AG10803 (cell line): Measurements from ENCODE around the gene CAP1.

Experiments used
- DNase-seq: peaks from one replicate; pipeline ENCODE4 v3.0.0; 2010; ENCODE audit warnings: low read depth
- H3K4me3 ChIP-seq: 2 replicates; pipeline ENCODE4 v1.5.1; 2011; ENCODE audit warnings: mild to moderate bottlenecking, low read length, control low read depth
- TF ChIP-seq, protein P1 (sequence below): conservative IDR thresholded peaks from 2 replicates; pipeline ENCODE4 v1.5.1; 2011; ENCODE audit warnings: mild to moderate bottlenecking, low read length, control low read depth, inconsistent platforms

CAP1 gene, protein sequence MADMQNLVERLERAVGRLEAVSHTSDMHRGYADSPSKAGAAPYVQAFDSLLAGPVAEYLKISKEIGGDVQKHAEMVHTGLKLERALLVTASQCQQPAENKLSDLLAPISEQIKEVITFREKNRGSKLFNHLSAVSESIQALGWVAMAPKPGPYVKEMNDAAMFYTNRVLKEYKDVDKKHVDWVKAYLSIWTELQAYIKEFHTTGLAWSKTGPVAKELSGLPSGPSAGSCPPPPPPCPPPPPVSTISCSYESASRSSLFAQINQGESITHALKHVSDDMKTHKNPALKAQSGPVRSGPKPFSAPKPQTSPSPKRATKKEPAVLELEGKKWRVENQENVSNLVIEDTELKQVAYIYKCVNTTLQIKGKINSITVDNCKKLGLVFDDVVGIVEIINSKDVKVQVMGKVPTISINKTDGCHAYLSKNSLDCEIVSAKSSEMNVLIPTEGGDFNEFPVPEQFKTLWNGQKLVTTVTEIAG

DNA sequence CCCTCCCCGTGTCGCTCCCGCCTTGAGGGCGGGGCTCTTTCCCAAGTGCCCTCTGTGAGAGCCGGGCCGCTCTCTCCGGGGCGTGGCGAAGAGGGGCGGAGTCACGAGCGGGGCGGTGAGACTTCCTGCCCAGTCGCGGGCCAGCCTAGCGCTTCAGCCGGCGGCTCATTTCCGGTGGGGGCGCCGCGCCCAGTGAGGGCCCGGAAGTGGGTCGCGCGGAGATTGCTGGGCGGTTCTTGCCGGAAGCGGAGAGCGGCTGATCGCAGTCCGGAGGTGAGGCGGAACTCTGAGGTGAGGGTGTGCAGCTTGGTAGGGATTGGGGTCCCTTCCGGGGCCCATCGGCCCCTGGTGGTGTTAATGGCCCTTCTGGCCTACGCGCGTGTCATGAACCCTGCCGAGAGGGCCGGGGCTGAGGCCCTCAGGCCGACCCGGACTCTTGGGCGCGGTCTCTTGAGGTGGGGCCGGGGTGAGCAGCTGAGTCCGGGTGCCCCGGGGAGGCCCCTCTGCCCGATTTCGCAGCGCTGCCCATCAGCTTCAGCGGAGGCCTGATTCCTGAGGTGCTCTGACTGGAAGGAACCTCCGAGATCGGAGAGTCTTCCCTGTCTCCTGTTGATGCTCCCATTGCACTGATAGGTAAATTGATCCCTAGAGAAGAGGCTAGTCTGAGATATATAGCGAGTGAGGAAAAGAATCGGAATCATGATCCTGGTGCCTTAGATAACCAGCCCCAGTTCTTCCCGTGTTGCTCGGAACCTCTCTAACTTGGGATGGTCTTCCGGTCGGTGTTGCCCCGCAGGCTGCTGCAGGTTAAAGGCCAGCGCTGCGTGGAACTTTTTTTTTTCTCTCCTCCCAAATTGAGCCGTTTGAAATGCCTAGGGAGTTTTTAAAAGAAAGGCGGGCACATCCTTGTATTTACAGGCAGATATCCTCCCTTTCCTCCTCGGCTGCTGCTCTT, at the start of gene CAP1:
Gene CAP1, plus strand, starts transcription at position 219 of the 955 bp plus-strand sequence. CDS start 18,618 bp downstream, outside the sequence.
- TF ChIP-seq, protein P1, sequence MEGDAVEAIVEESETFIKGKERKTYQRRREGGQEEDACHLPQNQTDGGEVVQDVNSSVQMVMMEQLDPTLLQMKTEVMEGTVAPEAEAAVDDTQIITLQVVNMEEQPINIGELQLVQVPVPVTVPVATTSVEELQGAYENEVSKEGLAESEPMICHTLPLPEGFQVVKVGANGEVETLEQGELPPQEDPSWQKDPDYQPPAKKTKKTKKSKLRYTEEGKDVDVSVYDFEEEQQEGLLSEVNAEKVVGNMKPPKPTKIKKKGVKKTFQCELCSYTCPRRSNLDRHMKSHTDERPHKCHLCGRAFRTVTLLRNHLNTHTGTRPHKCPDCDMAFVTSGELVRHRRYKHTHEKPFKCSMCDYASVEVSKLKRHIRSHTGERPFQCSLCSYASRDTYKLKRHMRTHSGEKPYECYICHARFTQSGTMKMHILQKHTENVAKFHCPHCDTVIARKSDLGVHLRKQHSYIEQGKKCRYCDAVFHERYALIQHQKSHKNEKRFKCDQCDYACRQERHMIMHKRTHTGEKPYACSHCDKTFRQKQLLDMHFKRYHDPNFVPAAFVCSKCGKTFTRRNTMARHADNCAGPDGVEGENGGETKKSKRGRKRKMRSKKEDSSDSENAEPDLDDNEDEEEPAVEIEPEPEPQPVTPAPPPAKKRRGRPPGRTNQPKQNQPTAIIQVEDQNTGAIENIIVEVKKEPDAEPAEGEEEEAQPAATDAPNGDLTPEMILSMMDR: no peak
- peak; percentile 98 for DNase-seq
- H3K4me3 ChIP-seq: peak within 1 kb of the TSS; percentile 98

DNA sequence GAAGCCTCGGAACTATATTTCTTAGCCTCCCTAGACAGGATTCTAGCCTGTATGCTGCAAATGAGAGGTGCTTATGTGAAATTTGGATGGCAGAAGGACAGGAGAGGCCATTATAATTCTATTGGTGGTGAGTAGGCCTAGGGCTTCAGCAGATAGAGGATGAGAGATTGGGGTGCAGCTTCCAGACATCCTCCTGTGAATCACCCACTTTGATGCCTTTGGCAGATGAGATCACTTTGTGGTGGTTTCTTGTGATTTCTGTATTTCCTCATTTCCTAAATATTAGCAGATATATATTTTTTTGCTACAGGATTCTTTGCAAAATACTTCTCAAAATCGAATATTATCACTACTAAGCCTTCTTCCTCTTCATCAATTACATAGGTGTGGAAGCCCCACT, 48.3 kb upstream of the CAP1 start:
- TF ChIP-seq, protein P1: no peak
- no peak overlapping the region for H3K4me3 ChIP-seq
- DNase-seq: peak; percentile 27

DNA sequence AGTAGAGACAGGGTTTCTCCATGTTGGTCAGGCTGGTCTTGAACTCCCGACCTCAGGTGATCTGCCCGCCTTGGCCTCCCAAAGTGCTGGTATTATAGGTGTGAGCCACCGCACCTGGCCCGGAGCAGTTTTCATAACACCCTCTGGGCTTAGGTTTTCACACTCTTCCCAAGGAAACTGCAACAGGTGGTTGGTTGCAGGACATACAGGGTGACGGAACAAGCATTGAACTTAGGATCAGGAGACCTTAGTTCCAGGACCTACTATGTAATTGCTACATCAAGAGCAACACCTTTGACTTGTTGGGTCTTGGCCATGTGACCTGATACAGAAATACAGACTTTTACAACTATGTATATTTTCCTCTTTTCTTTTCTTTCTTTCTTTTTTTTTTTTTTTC, 47.6 kb upstream of the CAP1 start:
- no peak for DNase-seq
- TF ChIP-seq, protein P1: no peak

DNA sequence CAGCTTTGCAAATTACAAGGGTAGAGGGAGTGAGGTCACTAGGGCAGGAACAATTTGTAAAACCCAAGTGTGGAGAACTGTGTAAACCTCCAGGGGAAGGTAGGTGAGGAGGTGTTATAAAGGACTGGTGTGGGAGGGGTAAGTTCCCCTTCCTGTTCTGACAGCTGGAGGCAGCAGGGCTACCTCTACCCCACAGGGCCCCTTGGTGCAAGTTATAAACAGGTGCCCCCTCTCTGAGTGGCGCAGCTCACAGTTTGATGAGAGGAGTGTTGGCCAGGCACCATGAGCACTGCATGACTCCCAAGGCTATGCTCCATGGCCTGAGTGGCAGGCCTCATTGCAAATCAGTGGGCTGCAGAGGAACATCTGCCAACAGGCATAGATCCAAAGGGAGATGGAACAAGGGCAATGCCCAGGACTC, 44.5 kb upstream of the CAP1 start:
- TF ChIP-seq, protein P1: no peak
- no peak for DNase-seq
- no peak overlapping the region for H3K4me3 ChIP-seq

More for the DNA sequence above, 47.6 kb upstream of the CAP1 start:
- H3K4me3 ChIP-seq: no peak overlapping the region

DNA sequence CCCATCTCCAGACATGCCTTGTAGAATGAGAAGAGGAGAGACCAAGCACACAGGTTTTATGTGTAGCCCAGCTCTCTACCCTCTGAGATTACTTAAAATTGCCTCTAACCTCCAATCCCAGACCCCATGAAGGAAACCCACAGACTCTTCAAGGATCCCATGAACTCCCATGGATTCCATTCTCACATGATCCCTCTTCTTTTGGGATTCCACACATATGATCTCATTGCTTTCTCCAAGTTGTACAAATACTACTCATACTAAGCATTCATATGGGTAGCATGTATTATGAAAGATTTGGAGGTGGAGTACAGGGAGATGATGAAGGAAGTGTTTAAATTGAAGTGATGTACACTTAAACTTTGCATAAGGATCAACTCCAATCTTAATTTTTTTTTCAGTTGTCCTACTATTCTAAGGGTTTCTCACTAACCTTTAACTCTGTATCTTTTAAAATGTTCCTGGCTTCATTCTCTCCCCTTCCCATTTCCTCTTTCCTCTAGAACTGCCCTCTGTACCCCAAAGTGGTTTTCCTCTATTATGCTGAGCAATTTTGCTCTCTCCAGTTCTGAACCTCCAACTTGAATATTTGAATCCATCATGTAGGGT, 44.0 kb upstream of the CAP1 start:
- TF ChIP-seq, protein P1: no peak
- peak; percentile 33 for DNase-seq
- no peak overlapping the region for H3K4me3 ChIP-seq

DNA sequence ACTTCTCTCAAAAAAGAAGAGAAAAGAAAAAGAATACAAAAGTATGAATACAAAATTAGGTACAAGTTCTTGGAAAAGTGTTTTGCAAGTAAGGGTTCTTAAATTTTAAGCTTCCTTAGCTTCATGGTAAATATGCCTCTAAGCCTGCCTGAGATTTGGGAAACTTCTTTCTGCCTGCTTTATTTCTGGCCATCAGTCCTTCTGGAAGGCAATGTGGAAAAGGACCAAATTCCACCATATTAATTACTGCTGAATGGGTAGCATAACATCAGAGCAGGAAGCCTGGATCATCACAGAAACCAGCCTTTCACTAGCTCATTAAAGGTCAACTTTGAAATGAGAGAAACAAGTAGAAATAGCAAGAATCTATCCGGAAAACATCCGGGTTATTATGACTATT, 39.1 kb upstream of the CAP1 start:
- no peak for DNase-seq
- TF ChIP-seq, protein P1: no peak
- no peak overlapping the region for H3K4me3 ChIP-seq
